Endothelial cell of umbilical vein (primary cell): ENCODE measurements around the gene NDUFS6.

Experiments
- CTCF ChIP-seq, 2 donors: IDR thresholded peaks; 1 replicate in 1 of 2; 2 replicates in 1 of 2; pipeline ENCODE4 v1.5.1; 2011; ENCODE audit warnings: low read length in 2 of 2, mild to moderate bottlenecking in 2 of 2, moderate library complexity in 2 of 2, control low read depth in 1 of 2, inconsistent platforms in 1 of 2, low read depth in 1 of 2; ENCODE audit not compliant: insufficient read depth in 1 of 2; ENCODE audit errors: extremely low read depth in 1 of 2
- EZH2 ChIP-seq: IDR thresholded peaks from 2 replicates; pipeline ENCODE4 v1.6.1; 2012; ENCODE audit warnings: borderline replicate concordance, low read depth, mild to moderate bottlenecking, moderate library complexity, low read length, inconsistent platforms; ENCODE audit not compliant: severe bottlenecking
- FOS ChIP-seq: IDR thresholded peaks from 2 replicates; pipeline ENCODE4 v1.6.1; 2011; ENCODE audit warnings: mild to moderate bottlenecking, low read length, moderate library complexity, borderline replicate concordance; ENCODE audit not compliant: insufficient read depth
- GATA2 ChIP-seq: IDR thresholded peaks from 2 replicates; pipeline ENCODE4 v1.7.0; 2011; ENCODE audit warnings: low read depth, mild to moderate bottlenecking, moderate library complexity, mixed read lengths, low read length; ENCODE audit not compliant: insufficient read length, insufficient read depth
- JUN ChIP-seq: IDR thresholded peaks from 2 replicates; pipeline ENCODE4 v1.6.1; 2011; ENCODE audit warnings: borderline replicate concordance, low read depth; ENCODE audit not compliant: insufficient read length, insufficient read depth
- MAX ChIP-seq: IDR thresholded peaks from 2 replicates; pipeline ENCODE4 v1.6.1; 2011; ENCODE audit not compliant: insufficient read depth, insufficient read length
- MYC ChIP-seq: IDR thresholded peaks from one replicate; pipeline ENCODE4 v1.6.1; 2011; ENCODE audit warnings: mild to moderate bottlenecking, low read depth, low read length
- POLR2A ChIP-seq: IDR thresholded peaks from 2 replicates; pipeline ENCODE4 v1.6.1; 2012; ENCODE audit warnings: low read depth, mild to moderate bottlenecking, control low read depth, low read length
- POLR2AphosphoS5 ChIP-seq: IDR thresholded peaks from 2 replicates; pipeline ENCODE4 v1.6.1; 2012; ENCODE audit warnings: low read depth, mild to moderate bottlenecking, control low read depth, low read length, moderate library complexity; ENCODE audit not compliant: insufficient read depth

GRCh38 chr5:1778138-1779020 lies 22.8 kb upstream of the NDUFS6 start:
- no peak for TF ChIP-seq POLR2AphosphoS5
- TF ChIP-seq CTCF (IDR thresholded peaks at IDR 0.05; ENCODE audit: extremely low read depth in 1 of 2, insufficient read depth in 1 of 2, low read depth in 1 of 2, low read length in 2 of 2), result no peak
- TF ChIP-seq POLR2A, result no peak
- TF ChIP-seq EZH2, result no peak
- TF ChIP-seq MYC, result no peak
- no peak for TF ChIP-seq JUN
- TF ChIP-seq MAX, result no peak
- no peak for TF ChIP-seq FOS
- TF ChIP-seq GATA2, result no peak
